ENCODE data around the gene SCFD2. TPM values are rescaled to one million over a fixed set of nuclear protein-coding genes. Genes with fewer than 3 reads are reported as not detected.

Gene SCFD2
- total RNA-seq, 1 donor from 2014 or later = 13.2 TPM

GRCh38 chr4:53152467-53152866 is 213.4 kb downstream of the SCFD2 start:
- H3K27ac ChIP-seq = no peak overlapping the region
- no peak for ATAC-seq
- TF ChIP-seq CTCF (IDR thresholded peaks at IDR 0.05) = no peak
- intact Hi-C loops (cut with DNase I) = no loop called here
- H3K9me3 ChIP-seq = no peaks in the 10 kb centered on the region
- H3K4me3 ChIP-seq = no peak overlapping the region
- H3K4me1 ChIP-seq = no peaks in the 10 kb centered on the region
- no peaks in the 10 kb centered on the region for H3K27me3 ChIP-seq (ENCODE audit: low read depth)
- no peak for DNase-seq
- H3K36me3 ChIP-seq = no peaks in the 10 kb centered on the region

- DNase-seq (no peak), ATAC-seq (no peak)
- no peaks in the 10 kb centered on the region for H3K36me3 ChIP-seq
- no peak for TF ChIP-seq CTCF (IDR thresholded peaks at IDR 0.05)
- no peaks in the 10 kb centered on the region for H3K27me3 ChIP-seq (ENCODE audit: low read depth)
- intact Hi-C loops (cut with DNase I) = no loop called here
- H3K4me1 ChIP-seq = no peaks in the 10 kb centered on the region
- H3K4me3 ChIP-seq = no peak overlapping the region
- no peaks in the 10 kb centered on the region for H3K9me3 ChIP-seq
- no peak overlapping the region for H3K27ac ChIP-seq
Measured at GRCh38 chr4:53151489-53151788, 214.4 kb downstream of the SCFD2 start.

GRCh38 chr4:53150631-53151488 is 215.0 kb downstream of the SCFD2 start:
- DNase-seq = no peak

GRCh38 chr4:53147711-53148110 is 218.2 kb downstream of the SCFD2 start:
- TF ChIP-seq CTCF (IDR thresholded peaks at IDR 0.05) = no peak
- intact Hi-C loops (cut with DNase I) = no loop called here
- H3K36me3 ChIP-seq = peaks cover 15% of the 10 kb centered on the region
- no peaks in the 10 kb centered on the region for H3K27me3 ChIP-seq (ENCODE audit: low read depth)
- no peak overlapping the region for H3K27ac ChIP-seq
- no peak for DNase-seq
- no peaks in the 10 kb centered on the region for H3K9me3 ChIP-seq
- H3K4me1 ChIP-seq = no peaks in the 10 kb centered on the region
- ATAC-seq = no peak
- H3K4me3 ChIP-seq = no peak overlapping the region

More at GRCh38 chr4:53150631-53151488, 215.0 kb downstream of the SCFD2 start:
- intact Hi-C loops (cut with DNase I) = no loop called here
- H3K36me3 ChIP-seq = no peaks in the 10 kb centered on the region
- TF ChIP-seq CTCF (IDR thresholded peaks at IDR 0.05) = no peak
- H3K9me3 ChIP-seq = no peaks in the 10 kb centered on the region
- H3K4me1 ChIP-seq = no peaks in the 10 kb centered on the region
- H3K27me3 ChIP-seq (ENCODE audit: low read depth) = no peaks in the 10 kb centered on the region
- ATAC-seq = no peak
- H3K27ac ChIP-seq = no peak overlapping the region
- no peak overlapping the region for H3K4me3 ChIP-seq

GRCh38 chr4:53147197-53147596 is 218.7 kb downstream of the SCFD2 start:
- H3K9me3 ChIP-seq = no peaks in the 10 kb centered on the region
- ATAC-seq (no peak), DNase-seq (no peak)
- H3K4me1 ChIP-seq = no peaks in the 10 kb centered on the region
- H3K27me3 ChIP-seq (ENCODE audit: low read depth) = no peaks in the 10 kb centered on the region
- intact Hi-C loops (cut with DNase I) = no loop called here
- H3K36me3 ChIP-seq = peaks cover 15% of the 10 kb centered on the region
- no peak for TF ChIP-seq CTCF (IDR thresholded peaks at IDR 0.05)
- H3K4me3 ChIP-seq = no peak overlapping the region
- H3K27ac ChIP-seq = no peak overlapping the region

Data from lower lobe of right lung (tissue), 2 donors.